Suprapubic skin (tissue), 4 donors: ENCODE data around the gene ONECUT3.

Experiments used
- EP300 ChIP-seq: sonication (generic); formaldehyde crosslinking; IDR thresholded peaks from one replicate; pipeline ENCODE4 v1.6.1; 2017; ENCODE audit warnings: antibody characterized with exemption
- POLR2A ChIP-seq, 2 donors: fragments of 450-650 bp; IDR thresholded peaks; one replicate each; pipeline ENCODE4 v1.6.1; 2017; ENCODE audit warnings: antibody characterized with exemption in 2 of 2, mild to moderate bottlenecking in 2 of 2, moderate library complexity in 2 of 2
- POLR2AphosphoS5 ChIP-seq, 3 donors: sonication (generic); formaldehyde crosslinking; IDR thresholded peaks; one replicate each; pipeline ENCODE4 v1.6.1; 2017; ENCODE audit warnings: antibody characterized with exemption in 3 of 3
- TF ChIP-seq, protein P1 (sequence below), 2 donors: fragments of 200-600 bp in 1 of 2; fragments of 450-650 bp in 1 of 2; sonication (generic) in 1 of 2; IDR thresholded peaks; one replicate each; pipeline ENCODE4 v1.5.1; 2016 to 2019; ENCODE audit warnings: antibody characterized with exemption in 2 of 2, mild to moderate bottlenecking in 1 of 2, moderate library complexity in 1 of 2

DNA sequence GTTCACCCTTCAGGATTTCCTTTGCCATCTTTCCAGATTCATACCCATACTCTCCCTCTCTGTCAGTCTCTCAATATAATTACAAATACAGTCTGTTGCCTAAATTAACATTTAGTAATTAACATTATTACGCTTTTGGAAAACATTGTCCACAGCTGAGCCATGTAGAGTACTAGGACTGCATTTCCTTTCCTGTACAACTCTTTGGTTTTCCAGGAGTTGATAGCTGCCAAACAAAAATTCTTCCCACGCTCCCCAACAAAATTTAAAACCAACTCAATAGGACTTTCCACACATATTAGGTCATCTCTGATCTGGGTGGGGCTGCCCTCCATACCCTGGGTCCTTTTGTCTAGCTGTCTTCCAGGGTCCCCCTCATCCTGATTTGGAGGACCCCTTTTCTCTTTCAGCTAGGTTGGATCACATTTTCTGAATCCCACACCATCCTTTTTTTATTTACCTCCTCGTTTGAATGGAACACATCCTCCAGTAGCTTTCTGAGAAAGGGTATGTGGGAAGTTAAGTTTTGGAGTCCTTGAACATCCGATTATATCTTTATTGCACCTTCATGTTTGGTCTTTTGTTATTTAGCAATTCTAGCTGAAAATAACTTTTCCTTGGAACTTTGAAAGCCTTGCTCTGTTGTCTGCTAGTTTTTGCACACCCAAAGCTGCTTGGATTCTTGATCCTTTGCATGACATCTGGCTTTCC lies 17.7 kb downstream of the ONECUT3 start:
- no peak for TF ChIP-seq EP300
- no peak for TF ChIP-seq POLR2A (IDR thresholded peaks at IDR 0.05)
- TF ChIP-seq POLR2AphosphoS5 (IDR thresholded peaks at IDR 0.05): no peak
- TF ChIP-seq, protein P1, sequence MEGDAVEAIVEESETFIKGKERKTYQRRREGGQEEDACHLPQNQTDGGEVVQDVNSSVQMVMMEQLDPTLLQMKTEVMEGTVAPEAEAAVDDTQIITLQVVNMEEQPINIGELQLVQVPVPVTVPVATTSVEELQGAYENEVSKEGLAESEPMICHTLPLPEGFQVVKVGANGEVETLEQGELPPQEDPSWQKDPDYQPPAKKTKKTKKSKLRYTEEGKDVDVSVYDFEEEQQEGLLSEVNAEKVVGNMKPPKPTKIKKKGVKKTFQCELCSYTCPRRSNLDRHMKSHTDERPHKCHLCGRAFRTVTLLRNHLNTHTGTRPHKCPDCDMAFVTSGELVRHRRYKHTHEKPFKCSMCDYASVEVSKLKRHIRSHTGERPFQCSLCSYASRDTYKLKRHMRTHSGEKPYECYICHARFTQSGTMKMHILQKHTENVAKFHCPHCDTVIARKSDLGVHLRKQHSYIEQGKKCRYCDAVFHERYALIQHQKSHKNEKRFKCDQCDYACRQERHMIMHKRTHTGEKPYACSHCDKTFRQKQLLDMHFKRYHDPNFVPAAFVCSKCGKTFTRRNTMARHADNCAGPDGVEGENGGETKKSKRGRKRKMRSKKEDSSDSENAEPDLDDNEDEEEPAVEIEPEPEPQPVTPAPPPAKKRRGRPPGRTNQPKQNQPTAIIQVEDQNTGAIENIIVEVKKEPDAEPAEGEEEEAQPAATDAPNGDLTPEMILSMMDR (IDR thresholded peaks at IDR 0.05): no peak
